Hepatocyte (in vitro differentiated cells): ENCODE results near the gene SPATS1.

Experiments
- EZH2phosphoT487 ChIP-seq: fragments of 200-600 bp; sonication (generic); IDR thresholded peaks from one replicate; pipeline ENCODE4 v1.6.1; 2018; ENCODE audit warnings: antibody characterized with exemption, mild to moderate bottlenecking, low read depth, moderate library complexity; ENCODE audit not compliant: unreplicated experiment, severe bottlenecking
- TF ChIP-seq, protein P1 (sequence below): fragments of 200-600 bp; sonication (generic); IDR thresholded peaks from 2 replicates; pipeline ENCODE4 v1.5.1; 2016; ENCODE audit warnings: antibody characterized with exemption, mild to moderate bottlenecking; ENCODE audit not compliant: poor library complexity

DNA sequence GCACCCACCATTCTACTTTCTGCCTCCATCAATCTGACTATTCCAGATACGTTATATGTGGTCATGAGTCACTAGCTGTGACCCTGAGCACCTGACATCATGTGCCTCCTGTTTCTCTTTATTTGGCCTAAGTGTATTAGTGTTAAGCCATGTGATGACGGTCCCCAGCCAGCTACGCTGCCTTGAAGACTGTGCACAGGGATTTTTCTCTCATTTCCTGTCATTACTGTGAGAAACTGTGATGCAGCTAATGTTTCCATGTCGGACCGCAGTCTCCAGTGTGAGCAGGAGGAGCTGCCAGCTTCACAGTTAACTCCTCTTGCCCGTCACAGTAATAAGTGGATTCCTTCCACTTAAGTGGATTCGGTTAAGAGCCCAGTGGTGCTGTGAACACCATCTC is 9.9 kb upstream of the SPATS1 start:
- TF ChIP-seq, protein P1, sequence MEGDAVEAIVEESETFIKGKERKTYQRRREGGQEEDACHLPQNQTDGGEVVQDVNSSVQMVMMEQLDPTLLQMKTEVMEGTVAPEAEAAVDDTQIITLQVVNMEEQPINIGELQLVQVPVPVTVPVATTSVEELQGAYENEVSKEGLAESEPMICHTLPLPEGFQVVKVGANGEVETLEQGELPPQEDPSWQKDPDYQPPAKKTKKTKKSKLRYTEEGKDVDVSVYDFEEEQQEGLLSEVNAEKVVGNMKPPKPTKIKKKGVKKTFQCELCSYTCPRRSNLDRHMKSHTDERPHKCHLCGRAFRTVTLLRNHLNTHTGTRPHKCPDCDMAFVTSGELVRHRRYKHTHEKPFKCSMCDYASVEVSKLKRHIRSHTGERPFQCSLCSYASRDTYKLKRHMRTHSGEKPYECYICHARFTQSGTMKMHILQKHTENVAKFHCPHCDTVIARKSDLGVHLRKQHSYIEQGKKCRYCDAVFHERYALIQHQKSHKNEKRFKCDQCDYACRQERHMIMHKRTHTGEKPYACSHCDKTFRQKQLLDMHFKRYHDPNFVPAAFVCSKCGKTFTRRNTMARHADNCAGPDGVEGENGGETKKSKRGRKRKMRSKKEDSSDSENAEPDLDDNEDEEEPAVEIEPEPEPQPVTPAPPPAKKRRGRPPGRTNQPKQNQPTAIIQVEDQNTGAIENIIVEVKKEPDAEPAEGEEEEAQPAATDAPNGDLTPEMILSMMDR = no peak
- no peak for TF ChIP-seq EZH2phosphoT487
